ENCODE data around the gene PCLAF.
"Not testable (repeated sequence)": the region's sequence is repeated elsewhere in the genome, so short reads cannot be mapped to it uniquely, and the experiment has no call there.

PCLAF gene

DNA sequence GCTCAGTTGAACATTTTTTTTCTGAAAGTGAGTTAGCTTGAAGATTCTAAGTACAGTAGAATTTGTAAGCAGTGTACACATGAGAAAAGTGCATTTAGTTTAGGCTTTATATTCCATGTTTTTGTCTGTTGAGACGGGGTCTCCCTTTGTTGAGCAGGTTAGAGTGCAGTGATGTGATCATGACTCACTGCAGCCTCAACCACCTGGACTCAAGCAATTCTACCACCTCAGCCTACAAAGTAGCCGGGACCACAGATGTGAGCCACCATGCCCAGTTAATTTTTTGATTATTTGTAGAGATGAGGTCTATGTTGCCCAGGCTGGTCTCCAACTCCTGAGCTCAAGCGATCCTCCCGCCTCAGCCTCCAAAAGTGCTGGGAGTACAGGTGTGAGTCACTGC, 20.0 kb downstream of the PCLAF start:
- no peak for DNase-seq

GRCh38 chr15:64356710-64357040, 24.6 kb downstream of the PCLAF start:
- DNase-seq, result no peak

DNA sequence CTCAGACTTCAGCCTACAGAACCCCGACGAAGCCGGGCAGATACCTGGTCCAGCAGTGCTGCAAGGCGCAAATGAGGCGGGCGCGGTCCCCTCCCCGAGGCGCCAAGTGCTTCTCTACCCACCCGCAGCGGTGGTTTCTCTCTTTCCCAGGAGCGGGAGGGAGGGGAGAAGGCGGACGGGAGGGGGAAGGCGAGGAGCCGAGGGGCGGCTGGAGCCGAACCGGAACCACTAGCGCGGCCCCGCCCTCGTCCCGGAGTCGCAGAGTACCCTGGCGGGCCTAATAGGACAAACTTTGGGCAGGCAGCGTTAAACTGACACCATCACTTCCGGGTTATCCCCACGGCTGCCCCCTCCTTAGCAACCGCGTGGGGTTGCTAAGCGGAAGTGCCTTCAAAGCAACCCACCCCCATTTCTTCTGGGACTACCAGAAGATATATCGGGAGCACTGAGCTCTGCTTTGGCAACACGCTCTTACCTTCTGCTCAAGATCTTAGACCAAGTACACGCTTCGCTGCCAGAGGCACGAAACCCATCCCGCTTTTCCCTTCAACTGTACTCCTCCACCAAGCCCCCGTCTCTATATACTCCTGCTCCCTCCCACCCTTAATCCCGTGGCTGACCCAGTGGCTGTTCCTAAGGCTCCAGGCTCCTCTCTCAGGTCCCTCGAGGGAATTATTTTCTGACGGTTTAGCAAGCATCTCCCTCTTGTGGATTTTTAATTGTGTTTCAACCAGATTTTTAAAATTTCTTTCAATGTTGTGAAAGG, 25.1 kb downstream of the PCLAF start, which contains the start of gene CSNK1G1:
TSS of gene CSNK1G1 (minus strand) at position 230 of the 766 bp plus-strand sequence. CDS start 55,674 bp downstream, outside the sequence.
- DNase-seq, result peak; percentile 90 to 98

DNA sequence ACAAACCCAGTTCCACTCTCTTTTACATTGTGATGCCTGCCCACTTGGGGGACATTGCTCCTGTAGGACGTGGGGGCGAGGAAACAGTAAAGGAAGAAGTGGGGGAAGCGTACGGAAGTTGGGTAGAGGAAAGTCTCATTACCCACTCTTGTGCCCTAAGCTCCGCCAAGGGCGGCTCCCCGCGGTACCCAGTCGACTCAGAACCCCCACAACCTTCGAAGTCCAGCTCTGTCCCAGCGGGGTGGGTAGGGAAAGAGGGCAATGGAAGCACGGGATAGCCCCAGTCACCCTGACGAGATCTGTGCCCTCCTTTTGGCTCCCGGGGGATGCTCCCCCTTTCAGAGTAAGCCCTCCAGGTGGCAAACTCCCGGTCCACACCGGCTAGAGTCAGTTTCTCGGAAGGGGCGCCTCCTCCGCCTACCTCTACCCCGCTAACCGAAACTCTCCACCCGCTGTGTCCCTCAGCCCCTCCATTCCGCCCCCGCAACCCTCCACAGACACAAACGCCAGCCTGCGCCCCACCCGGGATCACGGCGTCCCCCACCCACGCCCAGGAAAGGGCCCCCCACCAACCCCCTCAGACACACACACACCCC, 25.8 kb downstream of the PCLAF start:
- no peak for DNase-seq

DNA sequence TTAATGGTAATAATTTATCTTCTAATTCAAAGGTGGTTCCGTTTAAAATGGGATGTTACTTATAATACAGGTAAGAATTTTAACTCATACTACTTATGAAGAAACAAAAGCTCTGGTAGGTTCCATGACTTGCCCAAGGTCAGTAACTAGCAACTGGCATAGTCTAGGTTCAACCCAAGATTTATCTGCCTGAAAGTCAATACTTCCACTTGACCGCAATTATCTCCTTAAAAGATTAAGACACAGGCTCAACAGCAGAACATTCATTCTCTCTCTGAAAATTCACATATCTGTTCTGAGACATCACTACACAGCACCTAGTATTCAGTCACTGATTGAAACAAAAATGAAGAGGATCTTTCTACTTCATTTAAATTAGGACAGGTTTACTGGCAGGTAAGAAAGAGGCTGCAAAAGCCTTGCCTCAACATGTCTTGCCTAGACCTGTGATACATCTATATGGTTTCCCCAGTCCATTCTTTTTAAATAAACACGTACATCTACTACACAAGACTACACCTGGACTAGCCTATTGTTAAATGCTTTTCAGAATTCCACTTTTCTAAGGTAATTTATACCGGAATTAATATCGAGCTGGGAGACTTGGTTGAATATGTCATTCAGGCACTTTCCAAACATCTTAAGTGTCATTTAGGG, 26.4 kb downstream of the PCLAF start:
- no peak for DNase-seq

GRCh38 chr15:64351265-64351664, 30.0 kb downstream of the PCLAF start:
- DNase-seq, result no peak

DNA sequence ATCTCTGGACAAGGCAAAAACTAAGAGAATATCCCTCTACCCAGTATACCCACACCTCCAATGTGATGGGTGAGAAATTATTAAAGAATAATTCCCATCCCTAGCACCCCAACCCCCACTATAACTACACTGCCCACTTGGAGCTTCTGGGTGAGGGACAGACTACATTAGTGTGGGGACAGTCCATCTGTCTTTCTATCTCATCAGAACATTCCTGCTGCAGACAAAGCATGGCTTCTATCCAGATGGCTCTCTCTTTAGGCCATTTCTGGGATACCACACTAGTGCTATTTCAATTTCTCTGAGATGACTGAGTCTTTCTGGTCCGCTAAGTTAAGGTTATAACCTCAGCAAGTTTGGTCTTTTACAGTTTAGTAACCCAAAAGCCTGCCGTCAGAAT, 31.9 kb downstream of the PCLAF start:
- no peak for DNase-seq

DNA sequence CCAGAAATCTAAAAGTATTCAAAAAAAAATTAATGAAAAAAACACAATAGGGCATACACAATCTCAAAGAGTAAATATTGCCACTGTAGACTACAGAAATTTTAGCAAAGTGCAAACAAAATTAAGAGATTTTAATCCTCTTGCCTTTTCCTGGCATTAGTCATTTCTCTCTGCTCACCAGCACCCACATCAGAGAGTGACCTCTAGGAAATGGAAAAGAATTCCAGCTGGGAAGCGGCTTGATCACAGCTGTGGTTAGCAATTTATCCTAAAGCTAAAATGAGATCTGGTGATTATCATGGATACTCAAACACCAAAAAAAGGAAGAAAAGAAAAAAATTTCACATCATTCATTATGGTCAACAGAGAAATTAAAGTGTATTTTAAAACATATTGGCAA, 32.8 kb downstream of the PCLAF start:
- DNase-seq, result no peak

DNA sequence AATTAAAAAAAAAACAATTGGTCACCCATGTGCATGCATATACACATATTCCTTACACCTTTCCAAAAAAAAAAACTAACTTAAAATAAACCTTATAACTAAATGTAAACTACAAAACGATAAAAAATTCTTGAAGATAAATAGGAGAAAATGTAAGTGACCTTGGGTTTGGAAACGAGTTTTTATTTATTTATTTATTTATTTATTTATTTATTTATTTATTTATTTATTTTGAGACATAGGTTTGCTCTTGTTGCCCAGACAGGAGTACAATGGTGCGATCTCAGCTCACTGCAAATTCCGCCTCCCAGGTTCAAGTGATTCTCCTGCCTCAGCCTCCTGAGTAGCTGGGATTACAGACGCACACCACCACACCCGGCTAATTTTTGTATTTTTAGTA, 35.0 kb downstream of the PCLAF start:
- DNase-seq, result not testable (repeated sequence)

DNA sequence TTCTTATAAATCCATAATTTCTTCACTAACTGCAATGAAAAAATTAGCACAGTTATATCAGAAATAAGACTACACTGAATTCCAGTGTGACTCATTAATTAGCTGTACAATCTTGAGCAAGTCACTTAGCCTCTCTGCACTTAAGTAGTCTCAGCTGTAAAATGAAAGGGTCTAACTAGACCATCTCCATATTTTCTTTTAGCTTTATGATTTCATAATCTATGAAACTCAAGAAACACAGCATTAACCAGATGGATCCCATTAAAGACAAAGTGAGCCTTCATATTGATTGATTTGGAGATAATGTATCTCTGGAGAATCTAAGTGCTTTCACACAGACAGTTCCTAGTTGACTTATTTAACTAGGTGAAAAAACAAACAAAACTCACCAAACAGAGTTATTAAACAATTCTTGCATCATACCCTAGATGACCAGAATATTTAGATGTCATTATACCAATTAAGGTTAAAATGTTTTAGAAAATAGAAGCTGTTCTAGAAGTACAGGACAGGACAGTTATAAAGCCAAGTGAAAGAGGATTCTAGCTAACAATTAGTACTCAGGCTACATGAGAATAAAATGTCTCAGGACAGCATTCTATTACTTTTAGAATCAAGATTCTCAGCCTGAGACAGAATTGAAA, 36.5 kb downstream of the PCLAF start:
- DNase-seq, result no peak

DNA sequence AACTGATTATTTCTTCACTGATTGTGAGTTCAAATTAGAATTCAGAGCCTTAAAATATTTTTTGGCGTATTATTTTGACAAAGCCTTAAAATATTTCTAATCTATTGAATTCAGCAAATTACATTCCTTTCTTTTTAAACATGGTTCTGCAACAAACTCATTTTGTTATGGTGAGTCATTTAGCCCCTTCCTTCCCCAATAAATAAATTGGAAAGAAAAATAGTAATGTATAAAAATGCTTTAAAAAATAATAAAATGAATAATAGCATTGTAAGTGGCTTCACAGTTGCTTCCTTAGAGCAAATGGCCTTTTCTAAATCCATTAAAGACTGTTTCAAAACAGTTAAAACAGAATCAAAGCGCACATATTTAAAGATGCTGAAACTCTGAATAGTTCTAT, 37.4 kb downstream of the PCLAF start:
- DNase-seq, result no peak

GRCh38 chr15:64343222-64343621, 38.0 kb downstream of the PCLAF start:
- DNase-seq, result no peak

DNA sequence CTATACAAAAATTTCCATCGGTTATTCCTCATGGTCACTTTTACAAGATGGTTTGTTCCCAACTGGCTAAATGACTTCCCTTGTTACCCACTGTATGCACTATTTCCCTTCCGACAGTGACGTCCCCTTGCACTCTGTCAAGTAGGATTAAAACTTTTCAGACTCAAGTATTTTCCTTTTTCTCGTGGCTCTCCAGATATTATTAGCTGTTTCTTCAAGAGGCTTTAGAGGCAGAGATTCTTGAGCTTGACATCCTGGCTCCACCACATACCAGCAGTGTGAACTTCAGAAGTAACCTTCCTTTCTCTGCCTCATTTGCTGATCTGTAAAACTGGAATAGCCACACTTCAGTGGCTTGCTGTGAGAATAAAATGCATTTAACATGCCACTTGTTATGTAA, 39.3 kb downstream of the PCLAF start:
- no peak for DNase-seq

DNA sequence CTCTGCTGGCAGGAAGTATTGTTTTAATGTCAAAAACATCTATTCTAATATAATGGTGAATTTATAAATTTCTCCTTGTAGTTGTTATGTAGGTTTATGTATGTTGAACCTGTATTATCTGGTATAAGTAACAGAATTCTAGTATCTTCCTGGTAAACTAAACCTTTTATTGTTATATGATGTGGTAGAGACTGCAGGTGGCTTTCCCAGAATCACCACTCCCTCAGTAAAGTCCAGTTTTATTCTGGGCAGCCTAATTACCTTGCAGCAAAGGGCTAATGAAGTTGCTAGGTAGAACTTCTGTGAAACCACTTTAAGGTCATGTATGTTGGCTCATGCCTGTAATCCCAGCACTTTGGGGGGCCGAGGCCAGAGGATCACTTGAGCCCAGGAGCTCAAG, 40.9 kb downstream of the PCLAF start:
- DNase-seq, result no peak

DNA sequence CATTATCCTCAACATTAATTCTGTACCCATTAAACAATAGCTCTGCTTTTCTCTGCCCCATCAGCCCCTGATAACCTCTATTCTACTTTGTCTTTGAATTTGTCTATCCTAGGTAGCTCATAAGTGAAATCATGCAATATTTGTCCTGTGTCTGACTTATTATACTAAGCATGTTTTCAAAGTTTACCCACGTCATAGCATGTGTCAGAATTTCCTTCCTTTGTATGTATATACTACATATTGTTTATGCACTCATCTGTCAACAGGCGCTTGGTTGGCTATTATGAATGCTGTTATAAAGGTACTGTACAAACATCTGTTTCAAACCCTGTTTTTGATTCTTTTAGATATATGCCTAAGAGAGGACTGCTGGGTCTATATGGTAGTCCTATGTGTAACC, 43.5 kb downstream of the PCLAF start:
- DNase-seq, result no peak

- no peak for DNase-seq
Observed at GRCh38 chr15:64333986-64334929, 47.0 kb downstream of the PCLAF start.

- no peak for DNase-seq
Observed at GRCh38 chr15:64333516-64333915, 47.7 kb downstream of the PCLAF start.

GRCh38 chr15:64331668-64332067, 49.6 kb downstream of the PCLAF start:
- DNase-seq, result not testable (repeated sequence)

- DNase-seq, result not testable (repeated sequence)
Observed at GRCh38 chr15:64326975-64327374, 54.3 kb downstream of the PCLAF start.

DNA sequence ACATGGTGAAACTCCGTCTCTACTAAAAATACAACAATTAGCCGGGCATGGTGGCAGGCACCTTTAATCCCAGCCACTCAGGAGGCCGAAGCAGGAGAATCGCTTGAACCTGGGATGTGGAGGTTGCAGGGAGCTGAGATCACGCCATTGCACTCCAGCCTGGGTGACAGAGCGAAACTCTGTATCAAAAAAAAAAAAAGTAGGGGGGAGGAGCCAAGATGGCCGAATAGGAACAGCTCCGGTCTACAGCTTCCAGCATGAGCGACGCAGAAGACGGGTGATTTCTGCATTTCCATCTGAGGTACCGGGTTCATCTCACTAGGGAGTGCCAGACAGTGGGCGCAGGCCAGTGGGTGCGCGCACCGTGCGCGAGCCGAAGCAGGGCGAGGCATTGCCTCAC, 54.8 kb downstream of the PCLAF start:
- not testable (repeated sequence) for DNase-seq

DNA sequence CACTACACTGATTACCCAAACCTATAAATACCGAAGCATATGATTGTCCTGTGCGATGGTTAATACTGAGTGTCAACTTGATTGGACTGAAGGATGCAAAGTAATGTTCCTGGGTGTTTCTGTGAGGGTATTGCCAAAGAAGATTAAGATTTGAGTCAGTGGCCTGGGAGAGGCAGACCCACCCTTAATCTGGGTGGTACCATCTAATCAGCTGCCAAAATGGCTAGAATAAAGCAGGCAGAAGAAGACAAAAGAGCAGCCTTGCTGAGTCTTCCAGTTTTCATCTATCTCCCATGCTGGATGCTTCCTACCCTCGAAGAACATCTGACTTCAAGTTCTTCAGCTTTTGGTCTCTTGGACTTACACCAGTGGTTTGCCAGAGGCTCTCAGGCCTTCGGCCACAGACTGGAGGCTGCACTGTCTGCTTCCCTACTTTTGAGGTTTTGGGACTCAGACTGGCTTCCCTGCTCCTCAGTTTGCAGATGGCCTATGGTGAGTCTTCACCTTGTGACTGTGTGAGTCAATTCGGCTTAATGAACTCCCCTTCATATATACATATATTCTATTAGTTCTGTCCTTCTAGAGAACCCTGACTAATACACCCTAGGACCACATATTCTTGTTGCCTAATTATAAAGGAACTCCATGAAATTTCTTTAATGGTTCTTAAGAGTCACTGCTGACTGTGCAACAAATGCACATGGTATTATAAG, 56.9 kb downstream of the PCLAF start:
- DNase-seq, result no peak

GRCh38 chr15:64315216-64315615, 66.0 kb downstream of the PCLAF start:
- DNase-seq, result no peak
